Body of pancreas (tissue), 4 donors: ENCODE measurements around the gene CRACR2A.

Experiments used
- CTCF ChIP-seq, 7 experiments: fragments of 450-650 bp in 4 of 7; fragments of 200-600 bp in 3 of 7; sonication (generic) in 3 of 7; IDR thresholded peaks; one replicate each; pipeline ENCODE4 v1.5.1; 2016 to 2019; ENCODE audit warnings: antibody characterized with exemption in 7 of 7
- POLR2A ChIP-seq, 3 donors: fragments of 450-650 bp; IDR thresholded peaks; one replicate each; pipeline ENCODE4 v1.6.1; 2016; ENCODE audit warnings: antibody characterized with exemption in 3 of 3, mild to moderate bottlenecking in 2 of 3

GRCh38 chr12:3718100-3718499, 34.8 kb downstream of the CRACR2A start:
- TF ChIP-seq CTCF (IDR thresholded peaks at IDR 0.05) (no peak), POLR2A (IDR thresholded peaks at IDR 0.05) (no peak)
